ENCODE measurements around the gene PPP2R2D. TPM values are rescaled to one million over a fixed set of nuclear protein-coding genes. Genes with fewer than 3 reads are reported as not detected.
A peak's percentile ranks its signal among the peaks of the same experiment; 100 is the strongest.

PPP2R2D gene
- total RNA-seq, 1 experiment from 2014 or later: 33.2 TPM

DNA sequence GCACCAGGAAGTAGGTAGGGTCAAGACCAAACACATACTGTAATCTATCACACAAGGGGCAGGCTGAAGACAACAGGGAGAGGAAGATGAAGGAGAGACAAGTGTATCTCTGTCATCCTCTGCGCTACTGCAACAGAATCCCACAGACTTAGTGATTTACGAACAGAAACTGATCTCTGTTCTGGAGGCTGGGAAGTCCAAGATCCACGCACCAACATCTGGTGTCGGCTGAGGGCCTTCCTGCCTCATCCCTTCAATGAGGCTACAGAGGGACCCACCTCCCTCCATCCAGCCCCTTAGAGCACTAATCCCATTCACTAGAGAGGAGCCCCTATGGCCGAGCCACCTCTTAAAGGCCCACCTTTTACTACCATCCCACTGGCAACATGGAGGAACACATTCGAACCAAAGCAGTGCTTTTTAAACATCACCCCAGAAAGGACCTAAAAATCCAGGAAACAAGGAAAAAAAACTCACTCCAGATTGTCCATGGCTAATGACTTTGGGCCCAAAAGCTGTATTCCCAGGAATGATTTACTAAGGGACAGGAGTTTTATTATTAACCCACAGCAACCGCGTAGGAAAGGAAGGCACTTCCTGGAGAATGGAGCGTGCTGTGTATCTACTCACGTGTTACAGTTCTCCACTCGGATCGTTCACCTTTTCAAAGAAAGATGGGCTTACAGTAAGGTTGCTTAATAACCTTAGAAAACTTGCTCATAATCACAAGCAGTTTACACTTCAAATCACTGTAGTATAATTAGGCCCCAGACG, 76.7 kb downstream of the PPP2R2D start (continued):
- TF ChIP-seq, protein P1, sequence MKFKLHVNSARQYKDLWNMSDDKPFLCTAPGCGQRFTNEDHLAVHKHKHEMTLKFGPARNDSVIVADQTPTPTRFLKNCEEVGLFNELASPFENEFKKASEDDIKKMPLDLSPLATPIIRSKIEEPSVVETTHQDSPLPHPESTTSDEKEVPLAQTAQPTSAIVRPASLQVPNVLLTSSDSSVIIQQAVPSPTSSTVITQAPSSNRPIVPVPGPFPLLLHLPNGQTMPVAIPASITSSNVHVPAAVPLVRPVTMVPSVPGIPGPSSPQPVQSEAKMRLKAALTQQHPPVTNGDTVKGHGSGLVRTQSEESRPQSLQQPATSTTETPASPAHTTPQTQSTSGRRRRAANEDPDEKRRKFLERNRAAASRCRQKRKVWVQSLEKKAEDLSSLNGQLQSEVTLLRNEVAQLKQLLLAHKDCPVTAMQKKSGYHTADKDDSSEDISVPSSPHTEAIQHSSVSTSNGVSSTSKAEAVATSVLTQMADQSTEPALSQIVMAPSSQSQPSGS (CRISPR knock-in tag; IDR thresholded peaks at IDR 0.05; ENCODE audit: borderline replicate concordance, low read depth): no peak
- TF ChIP-seq SOX15 (CRISPR knock-in tag; IDR thresholded peaks at IDR 0.05) (no peak), ZNF416 (CRISPR knock-in tag; IDR thresholded peaks at IDR 0.05) (no peak), NR1H2 (CRISPR knock-in tag; IDR thresholded peaks at IDR 0.05) (no peak)
- TF ChIP-seq, protein P2, sequence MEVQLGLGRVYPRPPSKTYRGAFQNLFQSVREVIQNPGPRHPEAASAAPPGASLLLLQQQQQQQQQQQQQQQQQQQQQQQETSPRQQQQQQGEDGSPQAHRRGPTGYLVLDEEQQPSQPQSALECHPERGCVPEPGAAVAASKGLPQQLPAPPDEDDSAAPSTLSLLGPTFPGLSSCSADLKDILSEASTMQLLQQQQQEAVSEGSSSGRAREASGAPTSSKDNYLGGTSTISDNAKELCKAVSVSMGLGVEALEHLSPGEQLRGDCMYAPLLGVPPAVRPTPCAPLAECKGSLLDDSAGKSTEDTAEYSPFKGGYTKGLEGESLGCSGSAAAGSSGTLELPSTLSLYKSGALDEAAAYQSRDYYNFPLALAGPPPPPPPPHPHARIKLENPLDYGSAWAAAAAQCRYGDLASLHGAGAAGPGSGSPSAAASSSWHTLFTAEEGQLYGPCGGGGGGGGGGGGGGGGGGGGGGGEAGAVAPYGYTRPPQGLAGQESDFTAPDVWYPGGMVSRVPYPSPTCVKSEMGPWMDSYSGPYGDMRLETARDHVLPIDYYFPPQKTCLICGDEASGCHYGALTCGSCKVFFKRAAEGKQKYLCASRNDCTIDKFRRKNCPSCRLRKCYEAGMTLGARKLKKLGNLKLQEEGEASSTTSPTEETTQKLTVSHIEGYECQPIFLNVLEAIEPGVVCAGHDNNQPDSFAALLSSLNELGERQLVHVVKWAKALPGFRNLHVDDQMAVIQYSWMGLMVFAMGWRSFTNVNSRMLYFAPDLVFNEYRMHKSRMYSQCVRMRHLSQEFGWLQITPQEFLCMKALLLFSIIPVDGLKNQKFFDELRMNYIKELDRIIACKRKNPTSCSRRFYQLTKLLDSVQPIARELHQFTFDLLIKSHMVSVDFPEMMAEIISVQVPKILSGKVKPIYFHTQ (CRISPR knock-in tag; IDR thresholded peaks at IDR 0.05): no peak

DNA sequence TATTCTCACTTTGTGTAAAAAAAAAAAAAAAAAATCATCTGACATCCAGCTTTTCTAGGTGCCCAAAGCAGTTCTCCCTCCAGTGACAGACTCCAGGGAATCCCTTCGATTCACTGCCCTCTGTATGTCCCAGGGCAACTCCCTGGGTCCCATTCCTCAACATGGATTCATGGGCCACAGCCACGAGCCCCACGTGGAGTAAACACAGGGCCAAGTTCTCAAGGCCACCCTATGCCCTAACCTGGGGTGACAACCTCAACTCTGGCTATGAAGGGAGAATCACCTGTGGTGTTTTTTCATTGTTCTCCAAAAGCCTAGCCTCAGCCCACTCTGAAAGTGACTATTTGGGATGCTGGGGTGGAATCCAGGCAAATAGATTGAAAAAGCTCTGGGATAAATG, 77.6 kb downstream of the PPP2R2D start:
- ATAC-seq (no peak), DNase-seq (ENCODE audit: low spot score) (no peak)
- Mint-ChIP-seq H3K9me3 (peaks cover 1% of the 10 kb centered on the region; the same call in 1 of the 2 replicates), H3K4me3 (peak overlapping the region; percentile 78), H3K36me3 (peaks cover 41% of the 10 kb centered on the region), H3K27ac (no peak overlapping the region), H3K4me1 (peaks cover 57% of the 10 kb centered on the region), H3K27me3 (ENCODE audit: low read depth) (peaks cover 10% of the 10 kb centered on the region)
- ChIA-PET CTCF (interaction anchor here (1.6 kb wide), 1 partner anchor 45 kb away, joined by 11 read pairs; no protein-coding TSS in a partner anchor), POLR2A (no interaction called here)
- TF ChIP-seq NFE2L1 (CRISPR knock-in tag; IDR thresholded peaks at IDR 0.05): no peak
- TF ChIP-seq ZBTB21 (CRISPR knock-in tag; IDR thresholded peaks at IDR 0.05; ENCODE audit: borderline replicate concordance): no peak
- no peak for TF ChIP-seq HMGA2 (CRISPR knock-in tag; IDR thresholded peaks at IDR 0.05)

DNA sequence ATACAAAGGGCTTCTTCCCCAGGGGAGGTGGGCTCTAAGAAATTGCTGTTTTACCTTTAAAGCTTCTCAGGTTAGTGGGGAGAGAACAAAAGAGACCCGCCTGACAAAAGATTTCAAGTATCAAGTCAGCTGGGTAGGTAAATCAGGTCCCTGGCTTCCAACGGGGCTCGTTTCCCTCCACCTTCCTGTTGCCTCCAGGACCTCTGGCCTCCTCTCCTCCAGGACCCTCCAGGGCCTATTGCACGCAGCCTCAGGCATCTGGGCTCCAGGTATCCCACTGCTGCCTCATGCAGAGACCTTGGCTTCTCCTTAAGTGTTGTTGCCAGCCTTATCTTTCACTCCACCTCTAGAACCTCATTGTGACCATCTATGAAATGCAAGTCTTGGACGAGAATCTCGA, 78.0 kb downstream of the PPP2R2D start:
- Mint-ChIP-seq H3K27ac (no peak overlapping the region; the same call in 1 of the 2 replicates), H3K9me3 (peaks cover 3% of the 10 kb centered on the region; the same call in 1 of the 2 replicates), H3K4me1 (peaks cover 57% of the 10 kb centered on the region), H3K4me3 (peak overlapping the region; percentile 78), H3K36me3 (peaks cover 41% of the 10 kb centered on the region), H3K27me3 (ENCODE audit: low read depth) (peaks cover 15% of the 10 kb centered on the region)
- no peak for DNase-seq (ENCODE audit: low spot score)
- TF ChIP-seq ZNF263 (CRISPR knock-in tag; IDR thresholded peaks at IDR 0.05; ENCODE audit: low read depth) (no peak), SOX15 (CRISPR knock-in tag; IDR thresholded peaks at IDR 0.05) (no peak), ZBTB21 (CRISPR knock-in tag; IDR thresholded peaks at IDR 0.05; ENCODE audit: borderline replicate concordance) (no peak), RELA (CRISPR knock-in tag; IDR thresholded peaks at IDR 0.05; ENCODE audit: borderline replicate concordance) (no peak), TCF7 (CRISPR knock-in tag; IDR thresholded peaks at IDR 0.05; ENCODE audit: low read depth) (no peak), SMAD3 (CRISPR knock-in tag; IDR thresholded peaks at IDR 0.05; ENCODE audit: borderline replicate concordance) (no peak)
- TF ChIP-seq, protein P3, sequence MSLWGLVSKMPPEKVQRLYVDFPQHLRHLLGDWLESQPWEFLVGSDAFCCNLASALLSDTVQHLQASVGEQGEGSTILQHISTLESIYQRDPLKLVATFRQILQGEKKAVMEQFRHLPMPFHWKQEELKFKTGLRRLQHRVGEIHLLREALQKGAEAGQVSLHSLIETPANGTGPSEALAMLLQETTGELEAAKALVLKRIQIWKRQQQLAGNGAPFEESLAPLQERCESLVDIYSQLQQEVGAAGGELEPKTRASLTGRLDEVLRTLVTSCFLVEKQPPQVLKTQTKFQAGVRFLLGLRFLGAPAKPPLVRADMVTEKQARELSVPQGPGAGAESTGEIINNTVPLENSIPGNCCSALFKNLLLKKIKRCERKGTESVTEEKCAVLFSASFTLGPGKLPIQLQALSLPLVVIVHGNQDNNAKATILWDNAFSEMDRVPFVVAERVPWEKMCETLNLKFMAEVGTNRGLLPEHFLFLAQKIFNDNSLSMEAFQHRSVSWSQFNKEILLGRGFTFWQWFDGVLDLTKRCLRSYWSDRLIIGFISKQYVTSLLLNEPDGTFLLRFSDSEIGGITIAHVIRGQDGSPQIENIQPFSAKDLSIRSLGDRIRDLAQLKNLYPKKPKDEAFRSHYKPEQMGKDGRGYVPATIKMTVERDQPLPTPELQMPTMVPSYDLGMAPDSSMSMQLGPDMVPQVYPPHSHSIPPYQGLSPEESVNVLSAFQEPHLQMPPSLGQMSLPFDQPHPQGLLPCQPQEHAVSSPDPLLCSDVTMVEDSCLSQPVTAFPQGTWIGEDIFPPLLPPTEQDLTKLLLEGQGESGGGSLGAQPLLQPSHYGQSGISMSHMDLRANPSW (CRISPR knock-in tag; conservative IDR thresholded peaks at IDR 0.05; ENCODE audit: low read depth): no peak
- TF ChIP-seq, protein P1 (CRISPR knock-in tag; IDR thresholded peaks at IDR 0.05; ENCODE audit: borderline replicate concordance, low read depth): no peak
- ATAC-seq: peak; percentile 6
- ChIA-PET CTCF (interaction anchor here (1.6 kb wide), 1 partner anchor 44 kb away, joined by 11 read pairs; no protein-coding TSS in a partner anchor), POLR2A (no interaction called here)

All from WTC11 (cell line).